ENCODE measurements around the gene PSMA1.
A peak's percentile ranks its signal among the peaks of the same experiment; 100 is the strongest.

Gene PSMA1

GRCh38 chr11:14529321-14529720, 9.1 kb upstream of the PSMA1 start:
- DNase-seq = no peak

GRCh38 chr11:14522801-14523200, 2.6 kb upstream of the PSMA1 start:
- no peak for DNase-seq

GRCh38 chr11:14522245-14522644, 2.1 kb upstream of the PSMA1 start:
- DNase-seq = no peak

- no peak for DNase-seq
Observed at GRCh38 chr11:14520747-14521151, 563 bp upstream of the PSMA1 start.

- DNase-seq = no peak
Observed at GRCh38 chr11:14519597-14519916, 629 bp downstream of the PSMA1 start.

GRCh38 chr11:14518820-14519219, 1.4 kb downstream of the PSMA1 start:
- DNase-seq = no peak

GRCh38 chr11:14513800-14514199, 6.4 kb downstream of the PSMA1 start:
- DNase-seq = no peak

GRCh38 chr11:14506532-14506931, 13.7 kb downstream of the PSMA1 start:
- DNase-seq = no peak

- no peak for DNase-seq
Observed at GRCh38 chr11:14503023-14503422, 17.2 kb downstream of the PSMA1 start.

- DNase-seq = no peak
Observed at GRCh38 chr11:14502039-14502438, 18.1 kb downstream of the PSMA1 start.

- DNase-seq = peak; percentile 35
Observed at GRCh38 chr11:14500181-14500651, 20.0 kb downstream of the PSMA1 start.

GRCh38 chr11:14499560-14500180, 20.5 kb downstream of the PSMA1 start, which contains the start of gene COPB1:
TSS of gene COPB1 (minus strand) at chr11:14499811. CDS start at chr11:14498928, 883 bp downstream.
- peak; percentile 87 for DNase-seq

- no peak for DNase-seq
Observed at GRCh38 chr11:14499178-14499559, 21.0 kb downstream of the PSMA1 start.

GRCh38 chr11:14480716-14481115, 39.5 kb downstream of the PSMA1 start:
- no peak for DNase-seq

- no peak for DNase-seq
Observed at GRCh38 chr11:14471127-14471526, 49.1 kb downstream of the PSMA1 start.

- no peak for DNase-seq
Observed at GRCh38 chr11:14463623-14464022, 56.6 kb downstream of the PSMA1 start.

- no peak for DNase-seq
Observed at GRCh38 chr11:14460147-14460546, 60.0 kb downstream of the PSMA1 start.

GRCh38 chr11:14458377-14458776, 61.8 kb downstream of the PSMA1 start:
- no peak for DNase-seq

GRCh38 chr11:14455648-14456430, 64.3 kb downstream of the PSMA1 start:
- DNase-seq = no peak

Data from NCI-H1105 (cell line).